Gastrocnemius medialis (tissue), 4 donors: ENCODE results near the gene COX5A. TPM values are rescaled to one million over a fixed set of nuclear protein-coding genes. Genes with fewer than 3 reads are reported as not detected.

Experiments
- total RNA-seq, 4 donors: library from RNA; depleted of rRNA; stranded (reverse); fragments of >200 nt; gene quantifications; one replicate each; pipeline versions ENCODE4 v1.1.0 to v1.2.3, GENCODE V29; 2016

The COX5A gene
- total RNA-seq, 4 donors from 2014 or later, result 425 to 558 (median 512) TPM

Other genes starting within 250 kb of the COX5A start
- gene EDC3, start 242.0 kb downstream of the COX5A start, total RNA-seq, result 10 to 100 TPM in 3 of 4 donors, 1 to 10 TPM in 1; 7.9 to 19.4 (median 11.6) TPM
- gene CYP1A1, start 212.5 kb downstream of the COX5A start, total RNA-seq, result 1 to 10 TPM in 2 of 4 donors, under 1 TPM in 2; 0.41 to 3.0 (median 1.6) TPM
- not detected for gene CYP1A2, start 189.2 kb downstream of the COX5A start, total RNA-seq
- 10 to 100 TPM in 2 of 4 donors, 1 to 10 TPM in 2; 6.4 to 11.7 (median 10.8) TPM for gene CSK, start 156.0 kb downstream of the COX5A start, total RNA-seq
- not detected for gene LMAN1L, start 125.2 kb downstream of the COX5A start, total RNA-seq
- not detected for gene CPLX3, start 111.4 kb downstream of the COX5A start, total RNA-seq
- gene ULK3, start 94.9 kb downstream of the COX5A start, total RNA-seq, result 10 to 100 TPM; 39.0 to 56.5 (median 48.1) TPM
- 100 to 1,000 TPM in 1 of 4 donors, 10 to 100 TPM in 3; 46.3 to 122 (median 74.3) TPM for gene SCAMP2, start 64.7 kb downstream of the COX5A start, total RNA-seq
- 100 to 1,000 TPM in 2 of 4 donors, 10 to 100 TPM in 2; 66.7 to 129 (median 98.5) TPM for gene MPI, start 48.0 kb downstream of the COX5A start, total RNA-seq
- 10 to 100 TPM; 28.2 to 32.9 (median 31.2) TPM for gene FAM219B, start 31.2 kb downstream of the COX5A start, total RNA-seq
- gene RPP25, start 18.7 kb upstream of the COX5A start, total RNA-seq, result 1 to 10 TPM; 1.0 to 5.1 (median 1.9) TPM
- gene SCAMP5, start 57.5 kb upstream of the COX5A start, total RNA-seq, result under 1 TPM in 1 of 4 donors, not detected in 3; 0.47 TPM
- gene PPCDC, start 85.5 kb upstream of the COX5A start, total RNA-seq, result 10 to 100 TPM in 2 of 4 donors, 1 to 10 TPM in 2; 5.5 to 20.2 (median 11.9) TPM